ENCODE data around the gene WIPF3.

Gene WIPF3

GRCh38 chr7:29929018-29929807 lies 122.9 kb downstream of the WIPF3 start:
- Histone ChIP-seq H3K36me3 (ENCODE audit: control insufficient read depth, insufficient read depth, low read length) (peaks cover 78% of the 10 kb centered on the region), H3K4me1 (ENCODE audit: control insufficient read depth, insufficient read depth, low read length) (no peaks in the 10 kb centered on the region), H3K4me3 (ENCODE audit: low read depth, low read length) (no peak overlapping the region), H3K27ac (ENCODE audit: low read depth, low read length) (no peak overlapping the region), H3K27me3 (ENCODE audit: control insufficient read depth, insufficient read depth, low read length) (no peaks in the 10 kb centered on the region), H3K9ac (ENCODE audit: low read length) (no peak overlapping the region), H3K9me3 (ENCODE audit: control insufficient read depth, insufficient read depth, low read depth, low read length) (no peaks in the 10 kb centered on the region)

- peaks cover 5% of the 10 kb centered on the region; the same call in 1 of the 2 replicates for H3K9me3 ChIP-seq (ENCODE audit: control insufficient read depth, insufficient read depth, low read depth, low read length)
- H3K27me3 ChIP-seq (ENCODE audit: control insufficient read depth, insufficient read depth, low read length), result no peaks in the 10 kb centered on the region
- H3K36me3 ChIP-seq (ENCODE audit: control insufficient read depth, insufficient read depth, low read length), result peaks cover 88% of the 10 kb centered on the region
- no peak overlapping the region for H3K4me3 ChIP-seq (ENCODE audit: low read depth, low read length)
- no peak overlapping the region for H3K9ac ChIP-seq (ENCODE audit: low read length)
- H3K27ac ChIP-seq (ENCODE audit: low read depth, low read length), result no peak overlapping the region
- H3K4me1 ChIP-seq (ENCODE audit: control insufficient read depth, insufficient read depth, low read length), result no peaks in the 10 kb centered on the region
Measured at GRCh38 chr7:29935111-29935510, 128.8 kb downstream of the WIPF3 start.

GRCh38 chr7:29937132-29937531 lies 130.8 kb downstream of the WIPF3 start:
- Histone ChIP-seq H3K4me1 (ENCODE audit: control insufficient read depth, insufficient read depth, low read length) (no peaks in the 10 kb centered on the region), H3K27ac (ENCODE audit: low read depth, low read length) (no peak overlapping the region), H3K9me3 (ENCODE audit: control insufficient read depth, insufficient read depth, low read depth, low read length) (peaks cover 5% of the 10 kb centered on the region; the same call in 1 of the 2 replicates), H3K4me3 (ENCODE audit: low read depth, low read length) (no peak overlapping the region), H3K27me3 (ENCODE audit: control insufficient read depth, insufficient read depth, low read length) (no peaks in the 10 kb centered on the region), H3K36me3 (ENCODE audit: control insufficient read depth, insufficient read depth, low read length) (peaks cover 88% of the 10 kb centered on the region), H3K9ac (ENCODE audit: low read length) (no peak overlapping the region)

- no peaks in the 10 kb centered on the region for H3K4me1 ChIP-seq (ENCODE audit: control insufficient read depth, insufficient read depth, low read length)
- H3K27ac ChIP-seq (ENCODE audit: low read depth, low read length), result no peak overlapping the region
- H3K4me3 ChIP-seq (ENCODE audit: low read depth, low read length), result no peak overlapping the region
- peaks cover 5% of the 10 kb centered on the region; the same call in 1 of the 2 replicates for H3K9me3 ChIP-seq (ENCODE audit: control insufficient read depth, insufficient read depth, low read depth, low read length)
- no peak overlapping the region for H3K9ac ChIP-seq (ENCODE audit: low read length)
- no peaks in the 10 kb centered on the region for H3K27me3 ChIP-seq (ENCODE audit: control insufficient read depth, insufficient read depth, low read length)
- peaks cover 96% of the 10 kb centered on the region for H3K36me3 ChIP-seq (ENCODE audit: control insufficient read depth, insufficient read depth, low read length)
Measured at GRCh38 chr7:29940199-29940598, 133.9 kb downstream of the WIPF3 start.

GRCh38 chr7:29945259-29945809 lies 139.0 kb downstream of the WIPF3 start:
- H3K9ac ChIP-seq (ENCODE audit: low read length), result no peak overlapping the region
- peaks cover 95% of the 10 kb centered on the region for H3K36me3 ChIP-seq (ENCODE audit: control insufficient read depth, insufficient read depth, low read length)
- no peak overlapping the region for H3K27ac ChIP-seq (ENCODE audit: low read depth, low read length)
- H3K4me1 ChIP-seq (ENCODE audit: control insufficient read depth, insufficient read depth, low read length), result no peaks in the 10 kb centered on the region
- no peak overlapping the region for H3K4me3 ChIP-seq (ENCODE audit: low read depth, low read length)
- no peaks in the 10 kb centered on the region for H3K9me3 ChIP-seq (ENCODE audit: control insufficient read depth, insufficient read depth, low read depth, low read length)
- no peaks in the 10 kb centered on the region for H3K27me3 ChIP-seq (ENCODE audit: control insufficient read depth, insufficient read depth, low read length)

GRCh38 chr7:29946428-29947186 lies 140.3 kb downstream of the WIPF3 start:
- no peak overlapping the region for H3K9ac ChIP-seq (ENCODE audit: low read length)
- H3K36me3 ChIP-seq (ENCODE audit: control insufficient read depth, insufficient read depth, low read length), result peaks cover 95% of the 10 kb centered on the region

GRCh38 chr7:29948587-29948986 lies 142.3 kb downstream of the WIPF3 start:
- H3K36me3 ChIP-seq (ENCODE audit: control insufficient read depth, insufficient read depth, low read length), result peaks cover 95% of the 10 kb centered on the region
- H3K9ac ChIP-seq (ENCODE audit: low read length), result no peak overlapping the region
- H3K4me1 ChIP-seq (ENCODE audit: control insufficient read depth, insufficient read depth, low read length), result no peaks in the 10 kb centered on the region
- no peaks in the 10 kb centered on the region for H3K27me3 ChIP-seq (ENCODE audit: control insufficient read depth, insufficient read depth, low read length)
- no peak overlapping the region for H3K27ac ChIP-seq (ENCODE audit: low read depth, low read length)
- H3K4me3 ChIP-seq (ENCODE audit: low read depth, low read length), result no peak overlapping the region
- H3K9me3 ChIP-seq (ENCODE audit: control insufficient read depth, insufficient read depth, low read depth, low read length), result no peaks in the 10 kb centered on the region

More at GRCh38 chr7:29946428-29947186, 140.3 kb downstream of the WIPF3 start:
- Histone ChIP-seq H3K9me3 (ENCODE audit: control insufficient read depth, insufficient read depth, low read depth, low read length) (no peaks in the 10 kb centered on the region), H3K27ac (ENCODE audit: low read depth, low read length) (no peak overlapping the region), H3K27me3 (ENCODE audit: control insufficient read depth, insufficient read depth, low read length) (no peaks in the 10 kb centered on the region), H3K4me3 (ENCODE audit: low read depth, low read length) (no peak overlapping the region), H3K4me1 (ENCODE audit: control insufficient read depth, insufficient read depth, low read length) (no peaks in the 10 kb centered on the region)

GRCh38 chr7:29950480-29950879 lies 144.2 kb downstream of the WIPF3 start:
- Histone ChIP-seq H3K27me3 (ENCODE audit: control insufficient read depth, insufficient read depth, low read length) (no peaks in the 10 kb centered on the region), H3K9ac (ENCODE audit: low read length) (no peak overlapping the region), H3K36me3 (ENCODE audit: control insufficient read depth, insufficient read depth, low read length) (peaks cover 94% of the 10 kb centered on the region), H3K4me1 (ENCODE audit: control insufficient read depth, insufficient read depth, low read length) (no peaks in the 10 kb centered on the region), H3K4me3 (ENCODE audit: low read depth, low read length) (no peak overlapping the region), H3K9me3 (ENCODE audit: control insufficient read depth, insufficient read depth, low read depth, low read length) (no peaks in the 10 kb centered on the region), H3K27ac (ENCODE audit: low read depth, low read length) (no peak overlapping the region)

- Histone ChIP-seq H3K4me3 (ENCODE audit: low read depth, low read length) (no peak overlapping the region), H3K4me1 (ENCODE audit: control insufficient read depth, insufficient read depth, low read length) (no peaks in the 10 kb centered on the region), H3K9ac (ENCODE audit: low read length) (no peak overlapping the region), H3K27ac (ENCODE audit: low read depth, low read length) (no peak overlapping the region), H3K27me3 (ENCODE audit: control insufficient read depth, insufficient read depth, low read length) (no peaks in the 10 kb centered on the region), H3K36me3 (ENCODE audit: control insufficient read depth, insufficient read depth, low read length) (peaks cover 93% of the 10 kb centered on the region), H3K9me3 (ENCODE audit: control insufficient read depth, insufficient read depth, low read depth, low read length) (no peaks in the 10 kb centered on the region)
Measured at GRCh38 chr7:29951206-29951605, 144.9 kb downstream of the WIPF3 start.

- H3K9me3 ChIP-seq (ENCODE audit: control insufficient read depth, insufficient read depth, low read depth, low read length), result no peaks in the 10 kb centered on the region
Measured at GRCh38 chr7:29953726-29954347, 147.5 kb downstream of the WIPF3 start.

More at GRCh38 chr7:29953726-29954347, 147.5 kb downstream of the WIPF3 start:
- Histone ChIP-seq H3K27ac (ENCODE audit: low read depth, low read length) (no peak overlapping the region), H3K27me3 (ENCODE audit: control insufficient read depth, insufficient read depth, low read length) (no peaks in the 10 kb centered on the region), H3K4me3 (ENCODE audit: low read depth, low read length) (no peak overlapping the region), H3K9ac (ENCODE audit: low read length) (no peak overlapping the region), H3K36me3 (ENCODE audit: control insufficient read depth, insufficient read depth, low read length) (peaks cover 75% of the 10 kb centered on the region), H3K4me1 (ENCODE audit: control insufficient read depth, insufficient read depth, low read length) (peaks cover 15% of the 10 kb centered on the region; the same call in 1 of the 2 replicates)
